ENCODE data around the gene CXCL3.

The CXCL3 gene

DNA sequence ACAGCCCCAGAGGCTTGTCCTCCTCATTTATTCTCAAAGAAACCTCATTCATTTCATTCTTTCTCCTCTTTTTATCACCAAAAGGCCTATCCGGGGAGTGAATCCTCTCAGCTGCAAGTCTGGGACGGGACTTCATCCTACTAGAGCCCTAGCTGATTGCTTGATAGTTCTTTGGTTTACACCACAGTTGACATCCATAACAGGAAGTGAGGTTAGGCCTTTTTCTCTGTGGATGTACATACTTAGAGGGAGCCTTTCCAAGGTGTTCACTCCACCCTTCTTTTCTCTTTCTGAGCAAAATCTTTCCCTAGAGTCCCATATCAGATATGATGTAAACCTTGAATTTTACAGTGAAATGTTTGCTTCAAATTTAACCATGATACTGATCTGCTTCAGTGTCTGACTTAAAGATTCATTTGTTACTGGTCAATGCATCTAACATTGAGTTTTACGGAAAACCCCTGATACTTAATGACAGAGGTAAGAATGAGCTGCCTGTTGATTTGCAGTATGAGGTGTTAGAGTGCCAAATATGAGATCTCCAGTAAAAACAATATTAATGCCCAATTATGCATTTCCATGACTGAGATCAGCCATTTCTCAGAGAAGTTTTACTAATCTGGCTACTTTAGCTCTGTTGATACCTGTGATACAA is 23.2 kb downstream of the CXCL3 start:
- H3K36me3 Mint-ChIP-seq = no peaks in the 10 kb centered on the region
- no peak for DNase-seq (ENCODE audit: low spot score in 2 of 2)
- H3K4me1 Mint-ChIP-seq = no peaks in the 10 kb centered on the region
- ATAC-seq (ENCODE audit: low read depth) = no peak
- H3K4me3 Mint-ChIP-seq = no peak overlapping the region
- no peaks in the 10 kb centered on the region for H3K9me3 Mint-ChIP-seq
- no peak overlapping the region for H3K27ac Mint-ChIP-seq
- no peaks in the 10 kb centered on the region for H3K27me3 Mint-ChIP-seq

DNA sequence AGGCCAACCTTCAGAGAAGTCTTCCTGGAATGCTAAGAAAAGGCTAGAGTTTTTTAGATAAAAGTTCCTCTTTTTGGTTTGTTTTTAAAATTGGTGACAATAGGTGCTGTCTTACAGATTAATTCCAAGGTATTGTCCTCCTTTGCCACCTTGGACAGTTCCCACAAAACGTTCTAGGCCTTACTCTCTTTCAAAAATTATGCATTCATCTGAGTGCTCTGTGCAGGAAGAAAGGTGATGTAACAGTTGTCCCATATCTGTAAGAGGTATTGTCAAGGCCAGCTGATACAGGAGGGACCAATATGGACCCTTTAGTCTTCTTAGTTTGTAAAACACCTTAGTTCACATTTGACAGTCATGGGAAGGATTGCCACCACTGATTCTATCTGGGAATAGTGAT is 24.2 kb downstream of the CXCL3 start:
- ATAC-seq (ENCODE audit: low read depth) (no peak), DNase-seq (ENCODE audit: low spot score in 2 of 2) (no peak)
- Mint-ChIP-seq H3K27ac (no peak overlapping the region), H3K9me3 (no peaks in the 10 kb centered on the region), H3K36me3 (no peaks in the 10 kb centered on the region), H3K4me1 (no peaks in the 10 kb centered on the region), H3K27me3 (no peaks in the 10 kb centered on the region), H3K4me3 (no peak overlapping the region)

DNA sequence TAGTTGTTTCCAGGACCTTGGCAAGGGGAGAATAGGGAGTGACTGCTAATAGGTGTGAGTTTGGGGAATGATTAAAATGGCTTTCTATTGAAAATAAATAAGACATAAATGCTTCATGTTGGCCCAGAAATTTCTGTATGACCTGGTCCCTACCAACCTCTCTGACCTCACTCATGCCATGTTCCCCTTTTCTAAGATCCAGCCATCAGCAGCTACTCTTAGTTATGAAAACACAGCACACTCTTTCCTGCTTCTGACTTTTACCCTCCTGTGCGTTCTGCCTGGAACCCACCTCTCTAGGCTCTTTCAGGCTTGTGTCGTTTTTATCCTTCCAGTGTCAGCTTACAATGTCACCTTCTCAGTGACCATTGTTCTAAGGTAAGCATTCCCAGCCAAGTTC is 25.2 kb downstream of the CXCL3 start:
- Mint-ChIP-seq H3K4me1 (no peaks in the 10 kb centered on the region), H3K9me3 (no peaks in the 10 kb centered on the region), H3K27ac (no peak overlapping the region), H3K36me3 (no peaks in the 10 kb centered on the region), H3K4me3 (no peak overlapping the region), H3K27me3 (no peaks in the 10 kb centered on the region)
- ATAC-seq (ENCODE audit: low read depth) (no peak), DNase-seq (ENCODE audit: low spot score in 2 of 2) (no peak)

DNA sequence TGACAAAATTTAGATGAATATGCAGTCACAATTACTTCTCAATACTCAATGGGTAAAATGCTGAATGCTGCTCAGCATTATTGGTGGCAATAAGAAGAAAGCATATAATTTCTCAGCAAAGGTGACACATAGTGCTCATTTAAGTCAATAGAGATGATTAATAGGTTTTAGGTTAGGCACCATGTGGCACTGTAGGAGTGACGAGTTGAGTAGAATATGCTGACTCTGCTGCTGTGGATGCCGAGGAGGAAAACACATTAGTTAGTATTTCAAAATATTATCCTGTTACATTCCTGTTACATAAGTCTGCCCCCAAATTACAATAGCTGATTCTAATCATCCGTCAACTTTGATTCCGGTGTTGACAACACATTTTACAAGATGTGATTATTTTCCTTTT is 26.4 kb downstream of the CXCL3 start:
- H3K9me3 Mint-ChIP-seq = no peaks in the 10 kb centered on the region
- no peak overlapping the region for H3K27ac Mint-ChIP-seq
- H3K36me3 Mint-ChIP-seq = no peaks in the 10 kb centered on the region
- H3K27me3 Mint-ChIP-seq = no peaks in the 10 kb centered on the region
- no peaks in the 10 kb centered on the region for H3K4me1 Mint-ChIP-seq
- no peak overlapping the region for H3K4me3 Mint-ChIP-seq
- DNase-seq (ENCODE audit: low spot score in 2 of 2) (no peak), ATAC-seq (ENCODE audit: low read depth) (no peak)

DNA sequence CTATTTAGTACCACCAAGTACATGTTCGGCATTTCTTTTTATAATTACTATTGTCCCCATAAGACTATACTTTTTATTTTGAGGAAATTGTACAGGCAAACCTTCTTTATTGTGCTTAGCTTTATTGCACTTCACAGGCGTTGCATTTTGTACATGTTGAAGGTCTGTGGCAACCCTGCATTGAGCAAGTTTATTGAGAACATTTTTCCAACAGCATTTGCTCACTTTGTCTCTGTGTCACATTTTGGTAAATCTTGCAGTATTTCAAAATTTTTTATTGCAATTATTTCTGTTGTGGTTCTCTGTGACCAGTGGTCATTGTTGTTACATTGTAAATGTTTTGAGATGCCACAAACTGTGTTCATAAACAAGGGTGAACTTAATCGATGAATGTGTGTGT is 29.2 kb downstream of the CXCL3 start:
- Mint-ChIP-seq H3K36me3 (no peaks in the 10 kb centered on the region), H3K4me3 (no peak overlapping the region), H3K9me3 (no peaks in the 10 kb centered on the region), H3K4me1 (no peaks in the 10 kb centered on the region), H3K27ac (no peak overlapping the region), H3K27me3 (no peaks in the 10 kb centered on the region)
- ATAC-seq (ENCODE audit: low read depth) (no peak), DNase-seq (ENCODE audit: low spot score in 2 of 2) (no peak)

DNA sequence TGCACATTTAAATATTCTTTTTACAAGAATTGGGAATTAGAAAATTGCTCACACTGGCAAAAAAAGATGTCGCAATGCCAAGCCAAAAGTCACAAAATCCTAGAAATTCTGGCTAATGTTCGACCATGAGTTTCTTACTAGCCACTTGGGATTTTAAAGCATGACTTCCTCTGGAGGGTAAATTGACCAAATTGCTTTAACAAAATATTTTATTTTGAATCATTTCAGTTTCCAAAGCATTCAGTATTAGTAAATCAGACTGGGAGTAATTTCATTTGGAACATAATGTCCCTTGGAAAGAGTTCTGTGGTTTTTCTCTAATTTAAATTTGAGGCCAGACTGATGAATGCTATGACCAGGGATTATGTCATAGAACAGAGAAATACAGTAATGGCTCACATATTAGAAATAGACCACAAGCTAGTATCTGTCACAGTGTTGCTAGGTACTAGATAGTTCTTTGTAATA is 32.4 kb downstream of the CXCL3 start:
- DNase-seq (ENCODE audit: low spot score in 2 of 2) (no peak), ATAC-seq (ENCODE audit: low read depth) (no peak)
- no peak overlapping the region for H3K27ac Mint-ChIP-seq
- H3K27me3 Mint-ChIP-seq = no peaks in the 10 kb centered on the region
- no peak overlapping the region for H3K4me3 Mint-ChIP-seq
- H3K9me3 Mint-ChIP-seq = no peaks in the 10 kb centered on the region
- no peaks in the 10 kb centered on the region for H3K36me3 Mint-ChIP-seq
- no peaks in the 10 kb centered on the region for H3K4me1 Mint-ChIP-seq

DNA sequence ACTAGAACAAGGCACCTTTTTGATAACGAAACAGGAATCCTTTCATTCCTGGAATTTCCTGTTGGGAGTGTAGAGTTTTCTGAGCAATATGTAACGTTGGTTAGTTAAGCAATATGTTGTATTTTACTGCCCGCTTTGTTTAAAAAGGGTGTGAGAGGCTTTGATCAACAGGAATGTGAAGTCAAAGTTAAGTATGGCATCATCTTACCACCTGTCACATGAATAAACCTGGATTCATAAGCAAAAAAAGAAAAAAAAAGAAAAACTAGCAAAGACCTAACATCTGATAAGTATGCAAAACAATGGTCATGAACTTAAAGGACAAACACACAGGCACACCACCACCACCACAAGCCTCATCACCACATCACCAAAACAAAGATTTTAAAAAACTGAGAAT is 33.0 kb downstream of the CXCL3 start:
- H3K27me3 Mint-ChIP-seq = no peaks in the 10 kb centered on the region
- H3K36me3 Mint-ChIP-seq = no peaks in the 10 kb centered on the region
- ATAC-seq (ENCODE audit: low read depth) = no peak
- H3K4me3 Mint-ChIP-seq = no peak overlapping the region
- no peak overlapping the region for H3K27ac Mint-ChIP-seq
- no peaks in the 10 kb centered on the region for H3K4me1 Mint-ChIP-seq
- DNase-seq (ENCODE audit: low spot score in 2 of 2) = no peak
- no peaks in the 10 kb centered on the region for H3K9me3 Mint-ChIP-seq

DNA sequence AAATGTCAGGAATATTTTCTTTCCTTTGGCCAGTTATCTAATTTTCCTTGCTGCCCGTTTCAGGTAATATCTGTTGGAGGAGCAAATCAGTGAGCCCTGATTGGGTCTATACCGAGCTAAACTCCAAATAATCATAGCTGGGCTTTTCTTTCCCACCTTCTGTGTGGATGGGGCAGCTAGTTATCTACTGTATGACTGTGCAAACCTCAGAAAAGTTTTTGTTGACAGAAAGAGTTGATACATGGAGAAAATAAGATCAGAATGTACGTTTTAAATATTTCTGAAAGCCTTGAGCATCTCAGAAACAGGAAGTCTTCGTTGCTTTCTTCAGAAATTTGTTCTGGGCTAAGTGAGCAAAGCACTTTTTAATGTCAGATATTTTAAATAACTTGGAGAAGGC is 33.8 kb downstream of the CXCL3 start:
- no peak for ATAC-seq (ENCODE audit: low read depth)
- DNase-seq (ENCODE audit: low spot score in 2 of 2) = no peak
- H3K27me3 Mint-ChIP-seq = no peaks in the 10 kb centered on the region
- no peaks in the 10 kb centered on the region for H3K9me3 Mint-ChIP-seq
- no peak overlapping the region for H3K27ac Mint-ChIP-seq
- H3K4me1 Mint-ChIP-seq = no peaks in the 10 kb centered on the region
- no peaks in the 10 kb centered on the region for H3K36me3 Mint-ChIP-seq
- H3K4me3 Mint-ChIP-seq = no peak overlapping the region

DNA sequence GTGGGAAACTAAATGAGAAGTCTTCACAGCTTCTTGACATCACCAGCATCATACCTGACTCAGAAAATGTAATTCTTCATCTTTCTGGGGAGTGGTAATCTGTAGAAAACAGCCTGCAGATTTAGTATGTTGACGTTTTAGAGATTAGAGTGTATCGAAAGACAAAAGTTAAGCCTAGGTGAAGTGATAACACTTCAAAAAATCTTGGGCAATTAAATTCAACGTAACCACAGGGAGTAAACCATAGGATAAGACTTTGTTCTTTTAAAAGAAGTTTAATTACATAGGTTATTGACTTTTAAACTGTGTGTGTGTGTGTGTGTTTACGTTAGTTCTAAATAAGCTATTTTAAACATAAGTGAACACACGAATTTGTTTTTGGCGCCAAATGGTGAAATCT is 38.2 kb downstream of the CXCL3 start:
- no peaks in the 10 kb centered on the region for H3K36me3 Mint-ChIP-seq
- no peak overlapping the region for H3K4me3 Mint-ChIP-seq
- no peaks in the 10 kb centered on the region for H3K27me3 Mint-ChIP-seq
- no peak overlapping the region for H3K27ac Mint-ChIP-seq
- DNase-seq (ENCODE audit: low spot score in 2 of 2) (no peak), ATAC-seq (ENCODE audit: low read depth) (no peak)
- H3K9me3 Mint-ChIP-seq = no peaks in the 10 kb centered on the region
- no peaks in the 10 kb centered on the region for H3K4me1 Mint-ChIP-seq

DNA sequence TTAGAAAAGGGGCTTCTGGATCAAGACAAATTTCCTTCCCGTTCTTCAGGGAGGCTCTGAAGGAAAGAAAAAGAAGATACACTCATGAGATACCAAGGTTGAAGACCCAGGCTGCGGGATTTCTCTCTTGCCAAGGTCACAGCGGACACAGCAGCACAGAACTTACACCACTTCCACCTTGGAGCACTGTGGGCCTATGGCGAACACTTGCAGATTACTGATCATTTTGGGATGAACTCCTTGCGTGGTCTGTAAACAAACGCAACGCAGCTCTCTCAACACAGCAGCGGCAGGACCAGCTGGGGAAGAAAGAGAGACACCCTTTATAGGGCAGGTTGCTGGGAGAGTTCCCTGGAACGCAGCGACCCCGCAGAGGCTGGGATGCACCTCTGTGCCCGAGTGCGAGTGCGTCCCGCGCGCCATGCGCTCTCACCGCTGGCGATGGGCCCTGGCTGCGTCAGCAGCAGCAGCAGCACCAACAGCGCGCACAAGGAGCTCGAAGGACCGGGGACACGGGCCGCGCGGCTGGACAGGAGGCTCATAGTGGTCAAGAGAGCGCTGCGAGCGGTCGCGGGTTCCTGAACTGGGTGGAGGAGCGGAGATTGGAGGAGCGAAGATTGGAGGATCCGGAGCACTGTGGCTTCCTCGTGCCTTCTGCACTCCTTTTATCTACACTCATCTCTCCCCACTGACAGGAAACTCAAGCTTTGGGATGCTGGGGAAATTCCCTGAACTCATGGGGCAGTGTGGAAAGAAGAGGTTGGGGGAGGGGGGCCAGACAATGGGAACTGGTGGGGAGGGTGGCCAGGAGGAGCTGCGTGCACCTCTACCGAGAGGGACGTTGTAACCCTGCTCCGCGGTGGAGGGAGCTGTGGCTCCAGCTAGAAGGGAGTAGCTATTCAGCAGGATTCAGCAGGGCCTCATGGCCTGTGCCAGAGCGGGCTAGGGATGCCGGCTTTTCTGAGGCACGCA is 40.2 kb downstream of the CXCL3 start, which contains the start of gene CXCL5:
CXCL5 (minus strand) TSS at position 638 of the 972 bp plus-strand sequence; CDS start at position 542, 96 bp downstream.
- ATAC-seq (ENCODE audit: low read depth) (no peak), DNase-seq (ENCODE audit: low spot score in 2 of 2) (no peak)
- no peaks in the 10 kb centered on the region for H3K36me3 Mint-ChIP-seq
- no peak within 1 kb of the TSS for H3K27ac Mint-ChIP-seq
- H3K4me3 Mint-ChIP-seq = no peak within 1 kb of the TSS
- H3K4me1 Mint-ChIP-seq = no peaks in the 10 kb centered on the region
- no peaks in the 10 kb centered on the region for H3K9me3 Mint-ChIP-seq
- H3K27me3 Mint-ChIP-seq = no peaks in the 10 kb centered on the region

DNA sequence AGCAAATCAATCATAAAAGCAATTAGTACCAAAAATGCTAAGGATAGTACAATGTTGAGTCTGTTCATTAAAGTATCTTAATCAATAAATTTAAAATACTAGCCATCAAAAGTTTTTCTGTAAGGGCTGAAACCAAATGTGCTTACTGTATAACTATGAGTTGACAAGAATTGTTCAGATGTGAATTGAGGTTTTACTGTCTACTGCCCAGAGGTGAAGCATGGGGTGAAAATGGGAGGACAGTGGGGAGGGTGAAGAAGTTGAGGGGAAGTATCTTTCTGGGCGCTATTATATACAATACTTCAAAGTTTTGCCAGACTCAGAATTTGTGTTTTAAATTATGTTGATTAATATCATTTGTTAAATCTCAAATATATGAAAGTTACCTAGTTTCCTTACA is 46.4 kb downstream of the CXCL3 start:
- DNase-seq (ENCODE audit: low spot score in 2 of 2) (no peak), ATAC-seq (ENCODE audit: low read depth) (no peak)
- Mint-ChIP-seq H3K4me3 (no peak overlapping the region), H3K27ac (no peak overlapping the region), H3K4me1 (no peaks in the 10 kb centered on the region), H3K36me3 (no peaks in the 10 kb centered on the region), H3K27me3 (peaks cover 4% of the 10 kb centered on the region), H3K9me3 (no peaks in the 10 kb centered on the region)

DNA sequence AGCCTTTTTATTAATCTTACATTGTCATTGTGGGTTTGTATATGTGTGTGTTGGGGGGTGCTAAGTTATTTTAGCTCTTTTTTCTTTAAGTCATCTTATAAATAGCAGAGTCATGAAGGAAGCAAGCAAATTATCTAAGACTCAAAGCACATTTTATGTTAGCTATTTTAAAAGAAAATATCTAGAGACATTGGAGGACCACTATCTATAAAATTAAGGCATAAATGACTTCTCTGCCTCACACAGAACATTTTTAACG is 46.8 kb downstream of the CXCL3 start:
- Mint-ChIP-seq H3K27me3 (peaks cover 4% of the 10 kb centered on the region), H3K27ac (no peak overlapping the region), H3K36me3 (no peaks in the 10 kb centered on the region), H3K9me3 (no peaks in the 10 kb centered on the region), H3K4me1 (no peaks in the 10 kb centered on the region), H3K4me3 (no peak overlapping the region)
- DNase-seq (ENCODE audit: low spot score in 2 of 2) (no peak), ATAC-seq (ENCODE audit: low read depth) (no peak)

DNA sequence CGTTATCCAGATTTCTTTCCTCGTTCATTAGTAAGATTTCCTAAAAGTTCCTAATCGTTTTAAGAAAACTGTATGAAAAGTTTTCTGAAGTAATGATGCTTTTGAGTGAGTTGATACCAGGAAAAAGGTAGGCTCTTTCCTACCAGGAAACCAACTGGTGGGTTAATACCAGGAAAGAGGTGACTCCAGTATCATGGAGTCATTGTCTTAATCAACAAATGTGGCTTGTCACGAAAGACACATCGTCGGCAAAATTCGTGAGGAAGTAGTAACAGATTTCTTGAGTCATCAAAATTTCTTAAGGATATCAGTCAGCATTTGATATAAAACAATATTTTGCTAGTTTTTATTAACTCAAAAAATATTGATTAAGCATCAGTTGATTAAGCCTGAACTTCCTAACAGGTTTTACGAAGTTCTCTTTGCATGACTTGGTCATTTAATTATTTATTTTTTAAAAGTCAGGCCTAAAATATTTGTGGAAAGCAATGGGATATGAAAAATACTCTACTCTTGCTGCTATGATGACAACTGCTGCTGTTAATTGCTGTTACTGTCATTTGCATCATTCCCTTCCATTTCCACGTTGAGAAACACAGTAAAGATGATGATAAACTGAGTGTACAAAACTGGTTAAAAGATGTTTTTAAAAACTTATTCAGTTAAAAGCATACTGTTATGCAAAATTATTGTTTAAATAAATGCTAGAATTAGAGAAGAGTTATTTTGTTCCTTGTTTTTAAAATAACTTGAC is 47.3 kb downstream of the CXCL3 start:
- Mint-ChIP-seq H3K4me3 (no peak overlapping the region), H3K36me3 (no peaks in the 10 kb centered on the region), H3K9me3 (no peaks in the 10 kb centered on the region), H3K4me1 (no peaks in the 10 kb centered on the region), H3K27ac (no peak overlapping the region), H3K27me3 (peaks cover 4% of the 10 kb centered on the region)
- ATAC-seq (ENCODE audit: low read depth) = no peak
- no peak for DNase-seq (ENCODE audit: low spot score in 2 of 2)

DNA sequence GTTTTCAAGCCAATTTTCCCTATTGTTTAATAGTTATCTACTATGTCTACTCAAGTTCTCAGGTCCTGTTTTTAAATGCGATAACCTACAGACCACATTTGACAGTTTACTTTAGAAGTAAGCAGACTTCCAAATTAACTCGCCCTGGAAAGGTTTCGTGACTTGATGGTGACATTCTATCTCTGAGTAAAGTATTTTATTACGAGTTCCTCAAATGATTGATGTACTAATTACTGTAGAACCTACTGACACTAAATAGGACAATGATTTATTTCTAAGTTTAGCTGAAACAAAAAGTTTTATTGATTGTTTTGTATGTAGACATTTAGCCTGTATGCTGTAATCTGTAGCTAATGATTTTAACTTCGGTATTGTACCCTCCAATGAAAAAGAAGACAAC is 48.6 kb downstream of the CXCL3 start:
- H3K36me3 Mint-ChIP-seq = no peaks in the 10 kb centered on the region
- no peak overlapping the region for H3K27ac Mint-ChIP-seq
- no peak overlapping the region for H3K4me3 Mint-ChIP-seq
- ATAC-seq (ENCODE audit: low read depth) (no peak), DNase-seq (ENCODE audit: low spot score in 2 of 2) (no peak)
- no peaks in the 10 kb centered on the region for H3K9me3 Mint-ChIP-seq
- no peaks in the 10 kb centered on the region for H3K4me1 Mint-ChIP-seq
- peaks cover 4% of the 10 kb centered on the region for H3K27me3 Mint-ChIP-seq
